ENCODE data around the gene TRRAP.

DNA sequence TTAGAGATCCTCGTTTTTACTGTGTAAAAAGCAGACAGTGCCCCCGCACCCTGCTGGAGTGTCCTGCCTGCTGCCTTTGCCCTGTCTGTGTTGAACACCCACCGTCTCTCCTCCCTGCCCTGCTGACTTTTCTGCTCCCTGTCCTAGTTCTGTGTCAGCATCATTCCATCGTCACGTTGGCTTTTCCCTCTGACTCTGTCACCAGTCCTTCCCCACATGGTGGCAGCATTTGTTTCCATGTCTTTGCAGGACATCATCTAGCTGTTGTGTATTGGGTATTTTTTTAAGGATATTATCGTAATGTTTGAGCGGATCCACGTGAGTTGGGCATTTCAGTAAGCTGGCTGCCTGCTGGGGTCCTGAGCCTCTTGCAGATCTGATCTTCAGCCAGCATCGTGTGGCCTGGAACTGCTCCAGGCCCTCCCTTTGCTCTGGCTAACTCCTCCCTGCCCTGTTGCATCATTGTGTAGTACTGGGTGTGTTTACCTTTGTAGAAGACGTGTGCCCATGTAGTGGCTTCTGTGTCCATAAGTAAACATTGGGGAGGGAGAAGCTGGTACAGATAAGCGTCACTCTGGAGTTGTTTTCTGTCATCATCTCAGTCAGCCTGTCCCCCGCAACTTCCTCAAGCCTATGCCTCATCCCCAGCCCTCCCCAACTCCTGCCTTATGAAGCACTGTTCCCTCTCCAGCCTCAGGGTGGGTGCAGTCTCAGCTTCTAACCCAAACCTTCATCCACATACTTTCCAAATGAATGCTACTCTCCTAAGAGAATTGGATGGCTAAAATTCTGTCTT lies 44.3 kb downstream of the TRRAP start:
- TF ChIP-seq CTCF (IDR thresholded peaks at IDR 0.05): no peak
- TF ChIP-seq POLR2A (IDR thresholded peaks at IDR 0.05): no peak

Measured in body of pancreas (tissue), 4 donors.